Body of pancreas (tissue), 4 donors: ENCODE data around the gene NCOA1. TPM values are rescaled to one million over a fixed set of nuclear protein-coding genes. Genes with fewer than 3 reads are reported as not detected.

Source experiments
- ATAC-seq: fragments of 150-250 bp; one replicate; pipeline ENCODE4 v1.9.1; 2016
- DNase-seq, 4 donors: peaks; one replicate each; pipeline ENCODE4 v3.0.0-alpha.2; 2019
- H3K27ac ChIP-seq, 4 donors: fragments of 200-600 bp; sonication (generic); 1 replicate in 3 of 4; 2 replicates in 1 of 4; pipeline versions ENCODE4 v1.5.1 to v1.6.1; 2016 to 2019; ENCODE audit warnings: mild to moderate bottlenecking in 1 of 4, mixed read lengths in 1 of 4, moderate library complexity in 1 of 4
- H3K27me3 ChIP-seq, 2 donors: fragments of 200-600 bp; sonication (generic); one replicate each; pipeline ENCODE4 v1.6.0; 2016; ENCODE audit warnings: mild to moderate bottlenecking in 1 of 2
- H3K36me3 ChIP-seq, 2 donors: fragments of 200-600 bp; sonication (generic); replicated peaks in 1 of 2; 2 replicates each; pipeline ENCODE4 v1.5.1; 2016; ENCODE audit warnings: low read depth in 2 of 2; ENCODE audit not compliant: insufficient read depth in 1 of 2
- H3K4me1 ChIP-seq: fragments of 200-600 bp; sonication (generic); one replicate; pipeline ENCODE4 v1.6.0; 2016
- H3K4me3 ChIP-seq, 2 donors: fragments of 200-600 bp; sonication (generic); 1 replicate in 1 of 2; 2 replicates in 1 of 2; pipeline ENCODE4 v1.5.1; 2016 to 2019
- H3K9me3 ChIP-seq, 3 donors: fragments of 200-600 bp; sonication (generic); 1 replicate in 2 of 3; 2 replicates in 1 of 3; pipeline ENCODE4 v1.5.1; 2016
- CTCF ChIP-seq, 7 experiments: fragments of 450-650 bp in 4 of 7; fragments of 200-600 bp in 3 of 7; sonication (generic) in 3 of 7; IDR thresholded peaks; one replicate each; pipeline ENCODE4 v1.5.1; 2016 to 2019; ENCODE audit warnings: antibody characterized with exemption in 7 of 7
- POLR2A ChIP-seq, 3 donors: fragments of 450-650 bp; IDR thresholded peaks; one replicate each; pipeline ENCODE4 v1.6.1; 2016; ENCODE audit warnings: antibody characterized with exemption in 3 of 3, mild to moderate bottlenecking in 2 of 3
- WGBS, 2 donors: methylation state at CpG; one replicate each; pipeline ENCODE4 v1.1.5; 2017; 5-methylcytosine and 5-hydroxymethylcytosine counted together
- intact Hi-C: fragments of 100-400 bp; cut with DNase I; formaldehyde crosslinking; loops from one replicate; pipeline ENCODE4 v1.15.1; 2023
- total RNA-seq, 2 donors: library from RNA; depleted of rRNA; stranded (reverse); fragments of >200 nt; gene quantifications; one replicate each; pipeline ENCODE4 v1.1.0, GENCODE V29; 2016

Gene NCOA1
- total RNA-seq, 2 donors from 2014 or later, result 22.1 to 38.7 TPM

DNA sequence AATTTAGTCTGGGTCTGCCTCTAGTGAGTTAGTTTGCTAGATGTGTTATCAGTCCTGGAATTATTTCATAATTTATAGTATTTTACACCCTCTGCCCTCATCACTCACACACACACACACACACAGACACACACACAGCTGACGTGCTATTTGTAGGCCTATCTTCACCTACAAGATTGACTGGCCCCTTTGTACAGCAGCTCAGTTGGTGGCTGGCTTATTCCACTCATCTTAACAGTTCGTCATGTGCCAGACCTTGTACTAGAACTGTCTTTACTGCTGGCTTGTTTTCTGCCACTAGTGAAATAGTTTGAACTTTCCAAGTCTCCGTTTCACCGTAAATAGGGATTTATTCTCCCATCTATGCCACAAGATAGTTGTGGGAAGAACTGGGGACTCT lies 323.5 kb downstream of the NCOA1 start:
- H3K4me1 ChIP-seq, result peaks cover 5% of the 10 kb centered on the region
- TF ChIP-seq CTCF (IDR thresholded peaks at IDR 0.05) (no peak), POLR2A (IDR thresholded peaks at IDR 0.05) (no peak)
- H3K27ac ChIP-seq, result no peak overlapping the region
- ATAC-seq (no peak), DNase-seq (no peak)
- no peaks in the 10 kb centered on the region for H3K36me3 ChIP-seq
- 89 to 91% methylated on average over 4 of the region's 4 CpGs for WGBS, 2 donors
- no peaks in the 10 kb centered on the region for H3K9me3 ChIP-seq
- no peak overlapping the region for H3K4me3 ChIP-seq
- no peaks in the 10 kb centered on the region for H3K27me3 ChIP-seq
- intact Hi-C loops, result no loop called here

DNA sequence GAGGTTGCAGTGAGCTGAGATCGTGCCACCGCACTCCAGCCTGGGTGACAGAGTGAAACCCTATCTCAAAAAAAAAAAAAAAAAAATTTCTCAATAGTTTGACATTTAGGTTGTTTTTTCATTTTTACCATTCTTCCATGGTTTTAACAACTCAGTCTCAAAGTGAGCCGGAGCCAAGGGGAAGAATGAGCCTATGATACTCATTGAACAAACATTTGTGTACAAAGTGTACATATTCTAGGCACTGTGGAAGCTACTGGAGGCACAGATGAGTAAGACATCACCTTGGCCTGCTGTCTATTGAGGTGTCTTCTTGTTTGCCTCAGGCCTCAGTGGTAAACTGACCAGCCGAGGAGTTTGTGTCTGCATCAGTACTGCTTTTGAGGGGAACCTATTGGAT lies 324.1 kb downstream of the NCOA1 start:
- no peak for ATAC-seq
- intact Hi-C loops, result no loop called here
- no peak for DNase-seq
- WGBS, 2 donors, result 95 to 96% methylated on average over 4 of the region's 4 CpGs
- Histone ChIP-seq H3K27me3 (no peaks in the 10 kb centered on the region), H3K4me3 (no peak overlapping the region), H3K27ac (no peak overlapping the region), H3K9me3 (no peaks in the 10 kb centered on the region), H3K36me3 (no peaks in the 10 kb centered on the region), H3K4me1 (peaks cover 5% of the 10 kb centered on the region)
- TF ChIP-seq CTCF (IDR thresholded peaks at IDR 0.05) (no peak), POLR2A (IDR thresholded peaks at IDR 0.05) (no peak)

DNA sequence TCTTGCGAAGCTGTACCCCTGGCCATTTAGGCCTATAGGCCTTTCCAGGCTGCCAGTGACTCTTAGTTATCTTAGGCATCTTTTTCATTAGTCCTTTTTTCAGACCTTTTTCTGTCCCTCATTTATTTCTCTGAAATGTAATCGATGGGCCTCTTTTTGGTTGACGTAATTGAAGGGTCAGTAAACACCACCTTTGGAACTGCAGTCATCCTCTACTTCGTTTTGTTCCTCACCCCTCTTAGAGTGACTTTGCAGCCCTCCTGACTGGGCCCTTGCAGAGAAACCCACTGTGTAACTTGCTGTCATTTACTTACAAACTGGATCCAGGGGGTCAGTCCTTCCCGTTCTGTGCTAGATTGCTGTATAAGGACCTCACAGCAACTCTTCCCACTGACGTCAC lies 325.4 kb downstream of the NCOA1 start:
- intact Hi-C loops, result no loop called here
- no peak for TF ChIP-seq CTCF (IDR thresholded peaks at IDR 0.05)
- no peak for TF ChIP-seq POLR2A (IDR thresholded peaks at IDR 0.05)
- 81 to 82% methylated on average over 6 of the region's 6 CpGs for WGBS, 2 donors
- Histone ChIP-seq H3K4me1 (peaks cover 5% of the 10 kb centered on the region), H3K9me3 (no peaks in the 10 kb centered on the region), H3K4me3 (no peak overlapping the region), H3K27ac (no peak overlapping the region), H3K36me3 (no peaks in the 10 kb centered on the region), H3K27me3 (no peaks in the 10 kb centered on the region)
- DNase-seq, result no peak
- no peak for ATAC-seq

DNA sequence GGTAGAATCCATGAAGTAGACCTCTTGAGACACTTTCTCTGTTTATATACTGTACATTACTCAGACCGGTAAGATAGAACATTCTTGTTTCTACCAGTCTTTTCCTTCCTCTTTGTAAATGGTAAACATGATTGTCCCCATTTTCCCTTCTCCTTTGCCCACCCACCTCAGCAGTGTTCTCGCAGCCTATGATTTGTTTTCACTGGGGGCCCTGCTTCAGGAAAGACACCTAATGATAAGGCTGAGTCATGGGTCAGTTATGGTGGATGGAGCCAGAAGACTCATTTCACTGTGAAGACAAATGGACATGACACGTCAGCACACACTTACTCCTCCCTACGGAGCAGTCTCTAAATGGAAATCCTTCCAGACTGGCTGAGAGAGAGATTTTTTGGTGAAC lies 325.8 kb downstream of the NCOA1 start:
- WGBS, 2 donors, result 87 to 94% methylated on average over 4 of the region's 4 CpGs
- intact Hi-C loops, result no loop called here
- H3K27ac ChIP-seq, result no peak overlapping the region
- DNase-seq (no peak), ATAC-seq (no peak)
- no peaks in the 10 kb centered on the region for H3K36me3 ChIP-seq
- no peak overlapping the region for H3K4me3 ChIP-seq
- H3K27me3 ChIP-seq, result no peaks in the 10 kb centered on the region
- peaks cover 5% of the 10 kb centered on the region for H3K4me1 ChIP-seq
- H3K9me3 ChIP-seq, result no peaks in the 10 kb centered on the region
- TF ChIP-seq CTCF (IDR thresholded peaks at IDR 0.05) (no peak), POLR2A (IDR thresholded peaks at IDR 0.05) (no peak)

- H3K36me3 ChIP-seq, result no peaks in the 10 kb centered on the region
- no peak overlapping the region for H3K4me3 ChIP-seq
- H3K27me3 ChIP-seq, result no peaks in the 10 kb centered on the region
- intact Hi-C loops, result no loop called here
- peak; percentile 55 for ATAC-seq
- WGBS, 2 donors, result 40 to 60% methylated on average over 9 of the region's 9 CpGs
- peak overlapping the region in 1 of 4 donors; percentile 34 for H3K27ac ChIP-seq
- peak; percentile 26 to 54 (median 49) for DNase-seq
- no peaks in the 10 kb centered on the region for H3K9me3 ChIP-seq
- TF ChIP-seq POLR2A (IDR thresholded peaks at IDR 0.05) (no peak), CTCF (IDR thresholded peaks at IDR 0.05) (no peak)
- peaks cover 5% of the 10 kb centered on the region for H3K4me1 ChIP-seq
These were observed 327.7 kb downstream of the NCOA1 start for GRCh38 chr2:24818721-24819167.
